Esophagus mucosa (tissue), 1 donor: ENCODE data around the gene RNGTT. TPM values are rescaled to one million over a fixed set of nuclear protein-coding genes. Genes with fewer than 3 reads are reported as not detected.
"Not testable (repeated sequence)": the region's sequence is repeated elsewhere in the genome, so short reads cannot be mapped to it uniquely, and the experiment has no call there.

Source experiments
- ATAC-seq: fragments of 200-7000 bp; cut with Tn5 transposase; one replicate; pipeline ENCODE4 v1.9.1; 2020
- total RNA-seq: library from RNA; stranded (reverse); gene quantifications from one replicate; pipeline ENCODE4 v1.2.4, GENCODE V29; 2023
- donor health status: DM: yes; HTN: yes; CAD: no.

Gene RNGTT
- total RNA-seq, 1 donor from 2014 or later = 8.1 TPM

DNA sequence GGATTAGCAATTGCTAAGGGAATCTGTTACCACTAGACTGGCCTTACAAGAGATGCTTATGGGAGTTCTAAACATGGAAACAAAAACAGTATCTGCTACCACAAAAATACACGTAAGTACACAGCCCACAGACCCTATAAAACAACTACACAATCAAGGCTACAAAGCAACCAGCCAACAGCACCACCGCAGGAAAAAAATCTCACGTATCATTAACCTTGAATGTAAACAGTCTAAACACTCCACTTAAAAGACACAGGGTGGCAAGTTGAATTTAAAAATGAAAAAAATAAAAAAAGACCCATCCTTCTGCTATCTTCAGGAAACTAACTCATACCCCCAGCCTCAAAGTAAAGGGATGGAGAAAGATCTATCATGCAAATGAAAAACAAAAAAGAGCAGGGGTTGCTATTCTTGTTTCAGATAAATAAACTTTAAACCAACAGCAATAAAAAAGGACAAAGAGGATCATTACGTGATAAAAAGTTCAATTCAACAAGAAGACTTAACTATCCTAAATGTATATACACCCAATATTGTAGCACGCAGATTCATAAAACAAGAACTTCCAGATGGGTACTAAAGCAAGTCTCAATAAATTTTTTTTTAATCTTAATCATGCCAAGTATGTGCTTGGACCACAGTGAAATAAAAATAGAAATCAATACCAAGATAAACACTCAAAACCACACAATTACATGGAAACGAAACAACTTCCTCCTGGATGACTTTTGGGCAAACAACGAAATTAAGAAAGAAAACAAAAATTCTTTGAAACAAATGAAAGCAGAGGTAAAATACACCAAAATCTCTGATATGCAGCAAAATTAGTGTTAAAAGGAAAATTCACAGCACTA is 52.3 kb downstream of the RNGTT start:
- no peak for ATAC-seq

DNA sequence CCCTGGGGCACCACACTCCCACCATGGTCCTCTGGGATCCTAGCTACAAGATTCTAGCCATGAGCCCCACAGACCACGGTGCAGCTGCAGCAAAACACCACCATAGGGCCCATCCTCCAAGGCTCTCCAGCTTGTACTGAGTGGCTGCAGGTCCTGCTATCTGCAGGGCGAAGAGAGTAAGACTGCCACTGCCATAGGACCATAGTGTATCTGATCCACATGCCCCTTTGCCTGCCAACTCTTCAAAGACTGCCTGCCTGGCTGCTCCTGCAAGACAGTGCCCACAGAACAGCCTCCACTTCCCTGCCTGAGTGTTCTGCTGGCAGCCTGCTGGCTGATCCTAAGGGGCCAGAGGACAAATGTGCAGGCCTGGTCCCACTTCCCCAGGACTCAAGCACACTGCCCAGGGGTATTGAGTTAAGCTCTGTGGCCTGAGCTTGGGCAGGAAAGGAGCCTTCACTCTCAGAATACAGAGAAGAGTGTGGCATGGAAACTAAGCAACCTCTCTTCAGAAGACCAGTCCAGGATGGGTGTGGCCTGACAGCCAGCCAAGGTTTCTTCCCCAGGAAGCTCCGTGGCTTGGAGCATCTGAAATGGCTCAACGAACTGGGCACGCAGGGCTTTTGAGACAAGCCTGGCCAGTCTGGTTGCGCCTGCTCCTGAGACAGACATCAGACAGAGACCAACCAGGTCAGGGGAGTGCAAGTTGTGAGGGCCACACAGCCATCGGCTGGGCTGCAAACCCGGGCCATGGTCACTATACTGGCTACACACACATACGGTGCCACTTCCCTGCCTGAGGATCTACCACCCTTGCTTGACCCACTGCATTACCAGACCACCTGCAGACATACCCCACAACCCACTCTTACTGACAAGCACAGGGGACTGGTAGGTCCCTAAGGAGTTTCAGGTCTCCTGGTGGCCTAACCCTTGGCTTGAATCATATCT is 54.5 kb downstream of the RNGTT start:
- peak; percentile 79 for ATAC-seq

DNA sequence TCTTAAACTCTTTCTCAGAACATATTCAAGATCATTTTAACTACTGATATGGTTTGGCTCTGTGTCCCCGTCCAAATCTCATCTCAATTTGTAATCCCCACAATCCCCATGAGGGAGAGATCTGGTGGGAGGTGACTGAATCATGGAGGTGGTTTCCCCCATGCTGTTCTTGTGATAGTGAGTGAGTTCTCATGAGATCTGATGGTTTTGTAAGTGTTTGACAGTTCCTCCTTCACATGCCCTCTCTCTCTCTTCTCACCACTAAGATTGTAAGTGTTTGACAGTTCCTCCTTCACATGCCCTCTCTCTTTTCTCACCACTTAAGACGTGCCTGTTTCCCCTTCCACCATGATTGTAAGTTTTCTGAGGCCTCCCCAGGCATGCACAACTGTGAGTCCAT is 56.3 kb downstream of the RNGTT start:
- ATAC-seq = not testable (repeated sequence)

GRCh38 chr6:88899569-88900316 is 63.7 kb downstream of the RNGTT start:
- no peak for ATAC-seq

DNA sequence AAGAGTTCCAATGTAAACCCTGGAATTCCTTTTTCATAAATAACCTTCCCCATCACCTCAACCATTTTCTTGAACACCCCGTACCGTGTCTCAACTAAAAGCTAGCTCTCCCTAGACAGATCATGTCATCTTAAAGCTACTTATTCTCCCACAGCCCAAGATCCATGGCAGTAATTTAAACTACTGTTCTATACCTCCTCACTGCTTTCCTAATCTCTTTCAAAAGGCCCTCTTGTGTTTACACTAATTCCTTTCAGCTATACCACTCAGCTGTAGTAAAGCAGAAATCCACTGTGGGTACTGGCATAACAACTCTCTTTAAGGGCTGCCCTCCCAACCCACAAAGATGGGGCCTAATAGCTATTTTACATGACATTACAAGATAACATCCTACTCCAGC is 67.5 kb downstream of the RNGTT start:
- no peak for ATAC-seq

DNA sequence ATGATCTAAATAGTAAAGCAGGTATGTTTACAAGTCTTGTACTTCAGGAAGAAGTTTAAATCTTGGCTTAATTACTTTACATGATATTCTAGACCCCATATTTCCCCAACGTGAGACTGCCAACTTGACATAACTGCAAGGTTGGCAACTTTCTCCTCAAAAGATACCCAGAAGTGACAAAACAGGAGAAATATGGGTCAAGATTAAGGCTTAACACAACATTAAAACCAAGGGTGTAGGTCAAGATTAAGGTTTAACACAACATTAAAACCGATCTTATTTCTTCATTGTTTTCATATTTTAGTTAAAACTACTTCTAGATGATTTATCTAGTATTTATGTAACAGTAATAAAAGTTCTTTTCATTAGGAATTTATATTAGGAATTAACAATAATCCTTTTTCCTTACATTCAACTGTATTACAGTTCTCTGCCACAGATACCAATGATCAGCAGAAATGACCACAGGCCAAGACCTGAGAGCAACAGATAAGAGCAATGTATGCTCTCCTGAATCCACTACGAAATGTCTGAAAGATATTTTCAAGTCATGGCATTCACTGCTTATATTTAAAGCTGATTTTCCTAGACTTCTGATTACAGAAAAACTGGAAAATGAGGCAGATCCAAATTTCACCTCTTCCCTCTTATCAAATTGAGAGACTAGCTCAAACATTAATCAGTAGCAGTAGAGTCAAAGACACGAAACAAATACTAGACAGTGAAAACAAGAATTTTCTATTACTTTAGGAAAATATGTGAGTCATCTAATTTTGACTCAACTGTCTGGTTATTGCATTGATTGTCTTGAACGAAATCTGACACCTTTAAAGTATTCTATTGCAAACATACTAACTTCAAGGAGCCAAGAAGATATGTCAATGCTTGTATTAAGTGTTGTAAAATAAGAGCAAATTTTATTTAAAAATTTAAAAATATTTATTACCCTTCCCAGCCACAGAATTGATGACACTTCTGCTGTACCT is 72.3 kb downstream of the RNGTT start:
- ATAC-seq = no peak

- ATAC-seq = no peak
Measured at GRCh38 chr6:88890394-88890793, 73.0 kb downstream of the RNGTT start.

- ATAC-seq = no peak
Measured at GRCh38 chr6:88884361-88884760, 79.1 kb downstream of the RNGTT start.

DNA sequence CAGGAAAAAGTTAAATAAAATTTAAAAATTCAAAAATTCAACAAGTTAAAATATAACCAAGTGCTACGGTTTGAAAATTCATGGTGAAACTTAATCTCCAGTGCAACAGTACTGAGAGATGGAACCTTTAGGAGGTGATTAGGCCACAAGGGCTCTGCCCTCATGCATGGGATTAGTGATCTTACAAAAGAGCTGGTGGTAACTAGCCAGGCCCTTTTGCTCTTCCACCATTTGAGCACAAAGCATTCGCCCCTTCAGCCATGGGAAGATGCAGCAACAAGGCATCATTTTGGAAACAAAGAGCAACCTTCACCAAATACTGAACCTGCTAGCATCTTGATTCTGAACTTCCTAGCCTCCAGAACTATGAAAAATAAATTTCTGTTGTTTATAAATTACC is 80.9 kb downstream of the RNGTT start:
- ATAC-seq = no peak

GRCh38 chr6:88881451-88881850 is 82.0 kb downstream of the RNGTT start:
- ATAC-seq = no peak

DNA sequence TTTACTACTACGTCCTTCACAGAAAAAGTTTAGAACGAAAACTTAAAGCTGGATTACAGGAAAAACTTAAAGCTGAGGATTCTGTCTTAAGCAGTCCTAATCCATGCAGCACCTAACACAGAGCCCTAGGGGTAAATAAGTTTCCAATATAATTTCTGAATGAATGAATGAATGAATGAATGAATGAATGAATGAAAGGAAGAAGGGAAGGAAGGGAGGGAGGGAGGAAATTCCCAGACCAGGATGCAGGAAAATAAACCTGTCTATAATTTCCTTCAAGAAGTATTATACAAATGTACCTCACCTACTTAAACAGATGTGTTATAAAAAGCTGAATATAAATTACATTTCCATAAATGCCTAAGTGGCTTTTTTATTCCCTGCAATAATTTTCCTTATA is 83.4 kb downstream of the RNGTT start:
- no peak for ATAC-seq

GRCh38 chr6:88877893-88878292 is 85.5 kb downstream of the RNGTT start:
- ATAC-seq = no peak

- ATAC-seq = no peak
Measured at GRCh38 chr6:88872962-88873361, 90.5 kb downstream of the RNGTT start.

DNA sequence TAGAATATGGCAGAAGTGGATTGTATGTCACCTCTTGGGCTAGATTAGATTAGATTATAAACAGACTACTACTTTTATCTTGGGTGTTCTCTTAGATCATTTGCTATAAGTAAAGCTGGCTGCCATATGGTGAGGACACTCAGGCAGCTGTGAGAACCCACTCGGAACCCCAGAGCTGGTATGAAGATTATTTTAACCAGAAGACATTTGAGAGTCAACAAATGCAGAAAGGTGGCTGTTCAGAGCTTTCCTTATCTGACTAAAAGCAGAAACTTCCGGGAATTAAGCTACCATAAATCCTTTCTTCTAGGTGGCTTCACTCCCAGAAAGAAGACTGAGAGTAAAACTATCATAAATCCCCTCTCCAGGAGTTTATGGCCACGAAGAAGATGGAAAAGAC is 91.9 kb downstream of the RNGTT start:
- ATAC-seq = no peak

DNA sequence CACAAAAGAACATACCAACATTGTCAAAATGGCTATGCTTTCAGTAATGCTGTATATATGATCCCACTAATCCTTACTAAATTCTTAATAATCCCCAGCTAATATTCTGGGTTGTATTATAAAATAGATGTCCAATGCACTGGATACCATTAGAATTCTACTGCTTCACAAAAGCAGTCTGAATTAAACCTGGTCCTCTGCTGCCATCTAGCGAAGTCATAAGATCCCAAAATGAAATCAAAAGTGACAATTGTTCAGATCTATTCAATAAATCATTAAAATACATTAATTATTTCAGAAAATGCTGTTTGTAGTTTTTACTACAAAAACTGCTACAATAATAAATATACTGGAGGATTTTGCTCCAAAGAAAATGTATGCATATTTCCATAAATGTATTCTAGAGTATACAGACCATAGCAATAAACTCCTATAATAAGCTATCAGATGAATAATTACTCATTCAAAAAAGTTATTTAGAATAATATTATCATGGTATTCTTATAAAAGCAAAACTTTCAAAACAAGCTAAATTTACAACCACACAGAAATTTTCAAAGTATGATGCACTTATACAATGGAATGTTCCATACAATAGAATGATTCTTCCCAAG is 92.6 kb downstream of the RNGTT start:
- ATAC-seq = peak; percentile 63

GRCh38 chr6:88869263-88870020 is 94.0 kb downstream of the RNGTT start:
- no peak for ATAC-seq

DNA sequence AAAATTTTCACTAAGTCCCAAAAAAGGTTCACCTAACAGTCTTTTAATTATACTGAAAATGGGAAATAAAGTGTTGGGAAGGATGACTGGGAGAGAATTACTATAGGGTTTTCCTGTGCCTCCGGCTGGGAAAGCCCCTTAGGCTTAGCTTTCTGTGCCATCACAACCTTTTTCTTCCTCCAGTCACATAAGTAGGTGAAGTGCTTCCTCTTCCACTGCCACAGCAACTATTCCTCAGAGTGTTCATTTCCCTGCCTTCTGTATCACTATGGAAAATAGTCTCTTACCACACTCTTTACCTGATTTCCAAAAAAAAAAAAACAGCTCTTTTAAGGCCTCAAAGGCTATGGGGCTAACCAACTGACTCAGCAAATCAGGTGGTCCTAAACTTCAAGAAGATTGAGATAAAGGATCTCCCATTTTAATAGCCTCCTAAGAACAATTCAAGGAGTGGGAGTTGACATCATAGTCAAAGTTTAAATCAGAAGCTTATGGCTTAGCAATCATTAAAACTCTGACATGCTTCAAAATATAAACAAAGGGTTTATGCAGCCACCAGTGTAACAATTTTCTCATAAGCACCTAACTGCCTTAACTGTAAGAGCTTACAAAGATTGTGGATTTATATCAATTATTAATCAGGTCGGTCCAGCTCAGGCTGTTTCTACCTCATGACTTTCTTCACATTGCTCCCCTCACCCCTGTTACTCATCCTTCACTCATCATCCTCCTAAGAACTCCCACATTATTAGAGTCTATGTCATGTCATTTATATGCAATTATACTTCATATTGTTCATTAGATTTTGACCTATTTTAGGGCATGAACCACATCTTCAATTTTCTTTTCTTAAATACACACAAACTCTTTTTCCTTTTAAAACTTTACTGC is 95.3 kb downstream of the RNGTT start:
- ATAC-seq = peak; percentile 82

DNA sequence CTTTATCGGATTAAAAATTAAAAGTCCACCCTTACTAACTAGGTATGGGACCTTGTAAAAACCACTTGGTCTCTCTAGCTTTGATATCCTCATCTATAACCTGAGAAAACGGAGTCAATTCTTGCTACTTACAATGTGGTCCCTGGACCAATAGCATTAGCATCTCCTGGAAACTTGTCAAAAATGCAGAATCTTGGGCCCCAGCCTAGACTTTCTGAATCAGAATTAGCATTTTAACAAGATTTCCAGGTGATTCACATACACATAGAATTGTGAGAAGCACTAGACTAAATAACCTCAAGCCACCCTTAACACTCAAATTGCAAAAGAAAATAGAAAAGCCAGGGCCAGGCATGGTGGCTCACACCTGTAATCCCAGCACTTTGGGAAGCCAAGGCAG is 96.6 kb downstream of the RNGTT start:
- ATAC-seq = no peak

DNA sequence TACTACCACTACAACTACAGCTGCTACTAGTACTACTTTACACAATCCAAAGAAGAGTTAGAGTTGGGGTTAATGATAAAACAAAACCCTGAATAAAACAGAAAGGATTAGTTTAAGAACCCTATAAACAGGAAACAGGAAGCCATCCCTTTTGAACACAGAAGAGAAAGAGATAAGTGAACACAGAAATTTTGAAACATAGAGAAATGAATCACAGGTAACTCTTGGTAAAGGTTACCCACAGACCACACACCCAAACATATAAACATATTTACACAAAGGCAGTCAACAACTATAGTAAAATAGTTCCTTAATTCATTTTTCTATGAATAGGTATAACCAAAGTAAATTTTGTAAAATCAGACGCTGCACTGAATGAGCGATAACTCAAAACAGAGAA is 98.1 kb downstream of the RNGTT start:
- no peak for ATAC-seq
